ENCODE data around the gene CELSR1.
A peak's percentile ranks its signal among the peaks of the same experiment; 100 is the strongest.

Gene CELSR1

DNA sequence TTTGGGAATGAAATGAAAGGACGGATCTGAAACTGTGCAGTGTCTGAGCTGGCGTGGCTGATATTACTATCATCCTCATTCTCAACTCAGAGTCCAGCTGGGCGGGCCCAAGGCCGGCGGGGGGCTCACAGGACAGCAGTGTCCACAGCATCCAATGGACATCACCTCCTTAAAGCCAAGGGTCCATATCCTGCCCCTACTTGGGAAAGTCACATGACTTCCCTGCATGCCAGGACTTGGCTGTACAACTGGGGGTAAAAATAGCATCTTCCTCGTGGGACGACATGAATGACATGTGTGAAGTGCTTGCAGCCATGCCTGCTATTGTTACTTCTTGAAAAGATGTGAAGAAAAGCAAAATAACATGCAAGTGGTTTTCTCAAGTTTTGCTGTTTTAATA is 119.7 kb downstream of the CELSR1 start:
- Histone ChIP-seq H3K18ac (ENCODE audit: low read length) (peak overlapping the region; percentile 2), H3K4me1 (ENCODE audit: control insufficient read depth in 2 of 2, insufficient read depth in 1 of 2, low read depth in 1 of 2, low read length in 2 of 2) (peaks cover 13% of the 10 kb centered on the region in 2 donors), H2AFZ (ENCODE audit: low read length) (no peak overlapping the region), H3K27me3 (ENCODE audit: control insufficient read depth in 3 of 3, insufficient read depth in 3 of 3, low read depth in 1 of 3, low read length in 3 of 3) (peaks cover 0 to 2% (median 0%) of the 10 kb centered on the region in 3 experiments), H3K23ac (ENCODE audit: low read depth, low read length, poor library complexity) (no peak overlapping the region), H2AK5ac (ENCODE audit: low read depth, low read length) (no peak overlapping the region), H3K27ac (replicated peaks; ENCODE audit: low read length) (no peak overlapping the region), H4K91ac (ENCODE audit: low read depth, low read length, poor library complexity) (no peak overlapping the region), H3K4ac (ENCODE audit: low read length) (no peak overlapping the region), H3K36me3 (replicated peaks in 1 of 2; ENCODE audit: control insufficient read depth in 2 of 2, insufficient read depth in 2 of 2, low read length in 2 of 2) (no peaks in the 10 kb centered on the region), H3K9me3 (replicated peaks in 1 of 2; ENCODE audit: control insufficient read depth in 2 of 2, insufficient read depth in 1 of 2, low read depth in 1 of 2, low read length in 2 of 2) (peaks cover 4 to 10% of the 10 kb centered on the region in 2 donors), H3K79me1 (ENCODE audit: low read depth, low read length) (no peaks in the 10 kb centered on the region), H2BK120ac (ENCODE audit: low read depth, low read length) (no peak overlapping the region), H2BK15ac (ENCODE audit: low read length) (no peak overlapping the region), H4K8ac (ENCODE audit: low read depth, low read length) (no peak overlapping the region), H3K9ac (ENCODE audit: low read depth, low read length, poor library complexity) (no peak overlapping the region), H3K14ac (ENCODE audit: low read length) (no peak overlapping the region), H3K4me3 (ENCODE audit: low read length in 2 of 2) (no peak overlapping the region), H2BK12ac (ENCODE audit: low read length) (no peak overlapping the region), H2BK5ac (ENCODE audit: low read length) (no peak overlapping the region), H3K4me2 (ENCODE audit: insufficient read depth, low read length, poor library complexity, severe bottlenecking) (no peak overlapping the region)
- WGBS, 2 donors (ENCODE audit: extremely low coverage in 2 of 2, insufficient read length in 2 of 2, insufficient replicate concordance in 1 of 2) = no CpG with 5 or more reads among the region's 7 CpGs
- no peak for DNase-seq (ENCODE audit: low spot score)

DNA sequence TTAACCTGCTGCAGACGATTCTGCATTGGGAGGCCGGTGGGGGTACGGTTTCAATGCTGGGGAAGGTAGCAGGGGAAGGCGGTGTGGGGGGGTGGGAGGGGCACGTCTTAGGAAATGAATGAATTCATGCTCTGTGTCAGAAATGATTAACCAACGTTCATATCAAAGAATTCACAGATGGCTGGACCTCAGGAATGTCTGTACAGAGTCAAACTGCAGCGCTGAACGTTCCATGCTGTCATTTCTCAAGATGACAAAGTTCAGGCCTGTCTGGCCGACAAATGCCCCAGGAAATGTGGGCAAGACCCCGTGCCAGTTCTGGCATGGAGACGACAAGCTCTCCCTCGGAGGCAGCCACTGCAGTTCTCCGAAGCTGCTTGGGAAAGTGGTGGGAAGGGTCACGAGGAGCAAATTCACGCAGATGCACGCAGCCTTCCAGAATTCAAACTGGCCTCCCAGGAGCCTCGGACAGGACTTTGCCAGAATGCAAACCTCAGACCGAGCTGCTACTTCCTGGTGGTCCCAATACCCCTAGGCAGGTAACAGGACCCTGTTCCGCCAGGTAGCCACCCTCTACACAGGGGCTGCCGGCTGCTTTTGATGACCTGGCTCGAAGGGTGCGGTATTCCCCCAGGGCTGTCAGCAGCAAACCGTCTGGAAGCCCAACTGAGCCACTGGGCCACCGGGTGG is 120.4 kb downstream of the CELSR1 start:
- H3K4ac ChIP-seq (ENCODE audit: low read length) = no peak overlapping the region
- no peak overlapping the region for H3K9ac ChIP-seq (ENCODE audit: low read depth, low read length, poor library complexity)
- H3K4me1 ChIP-seq (ENCODE audit: control insufficient read depth in 2 of 2, insufficient read depth in 1 of 2, low read depth in 1 of 2, low read length in 2 of 2) = peaks cover 13% of the 10 kb centered on the region in 2 donors
- peak overlapping the region; percentile 21 for H3K18ac ChIP-seq (ENCODE audit: low read length)
- H3K23ac ChIP-seq (ENCODE audit: low read depth, low read length, poor library complexity) = no peak overlapping the region
- H2AFZ ChIP-seq (ENCODE audit: low read length) = no peak overlapping the region
- DNase-seq (ENCODE audit: low spot score) = no peak
- peak overlapping the region; percentile 20 for H2BK5ac ChIP-seq (ENCODE audit: low read length)
- no peak overlapping the region for H3K27ac ChIP-seq (replicated peaks; ENCODE audit: low read length)
- H3K9me3 ChIP-seq (replicated peaks in 1 of 2; ENCODE audit: control insufficient read depth in 2 of 2, insufficient read depth in 1 of 2, low read depth in 1 of 2, low read length in 2 of 2) = peaks cover 4 to 10% of the 10 kb centered on the region in 2 donors
- H3K14ac ChIP-seq (ENCODE audit: low read length) = no peak overlapping the region
- H3K36me3 ChIP-seq (replicated peaks in 1 of 2; ENCODE audit: control insufficient read depth in 2 of 2, insufficient read depth in 2 of 2, low read length in 2 of 2) = no peaks in the 10 kb centered on the region
- H3K4me3 ChIP-seq (ENCODE audit: low read length in 2 of 2) = no peak overlapping the region
- H3K4me2 ChIP-seq (ENCODE audit: insufficient read depth, low read length, poor library complexity, severe bottlenecking) = no peak overlapping the region
- H2BK12ac ChIP-seq (ENCODE audit: low read length) = no peak overlapping the region
- H2BK15ac ChIP-seq (ENCODE audit: low read length) = no peak overlapping the region
- no CpG with 5 or more reads among the region's 24 CpGs for WGBS, 2 donors (ENCODE audit: extremely low coverage in 2 of 2, insufficient read length in 2 of 2, insufficient replicate concordance in 1 of 2)
- H3K27me3 ChIP-seq (ENCODE audit: control insufficient read depth in 3 of 3, insufficient read depth in 3 of 3, low read depth in 1 of 3, low read length in 3 of 3) = peaks cover 0 to 2% (median 0%) of the 10 kb centered on the region in 3 experiments
- no peak overlapping the region for H4K91ac ChIP-seq (ENCODE audit: low read depth, low read length, poor library complexity)
- H2BK120ac ChIP-seq (ENCODE audit: low read depth, low read length) = no peak overlapping the region
- H3K79me1 ChIP-seq (ENCODE audit: low read depth, low read length) = no peaks in the 10 kb centered on the region
- H2AK5ac ChIP-seq (ENCODE audit: low read depth, low read length) = peak overlapping the region; percentile 4
- H4K8ac ChIP-seq (ENCODE audit: low read depth, low read length) = no peak overlapping the region

DNA sequence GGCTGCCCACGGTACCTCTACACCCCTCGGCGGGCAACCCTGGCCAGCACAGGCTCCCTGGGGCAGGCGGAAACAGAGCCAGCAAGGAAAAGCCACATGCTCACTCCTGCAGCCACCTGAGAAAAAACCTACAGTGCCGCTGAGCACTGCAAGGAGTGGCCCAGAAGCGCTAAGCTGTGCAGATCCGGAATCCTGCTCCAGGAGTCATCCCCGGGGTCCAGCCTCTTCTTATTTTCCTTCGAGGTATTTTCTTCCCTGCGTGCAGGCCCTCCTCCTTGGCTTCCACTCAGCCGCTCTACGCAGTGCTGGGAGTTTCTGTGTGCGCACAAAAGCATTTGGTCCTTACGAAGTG is 120.9 kb downstream of the CELSR1 start:
- no CpG with 5 or more reads among the region's 14 CpGs for WGBS, 2 donors (ENCODE audit: extremely low coverage in 2 of 2, insufficient read length in 2 of 2, insufficient replicate concordance in 1 of 2)
- no peak overlapping the region for H4K91ac ChIP-seq (ENCODE audit: low read depth, low read length, poor library complexity)
- DNase-seq (ENCODE audit: low spot score) = no peak
- H4K8ac ChIP-seq (ENCODE audit: low read depth, low read length) = no peak overlapping the region
- H3K18ac ChIP-seq (ENCODE audit: low read length) = peak overlapping the region; percentile 80
- H3K4ac ChIP-seq (ENCODE audit: low read length) = peak overlapping the region; percentile 71
- H2AFZ ChIP-seq (ENCODE audit: low read length) = no peak overlapping the region
- no peak overlapping the region for H2BK120ac ChIP-seq (ENCODE audit: low read depth, low read length)
- no peak overlapping the region for H3K4me2 ChIP-seq (ENCODE audit: insufficient read depth, low read length, poor library complexity, severe bottlenecking)
- H3K9ac ChIP-seq (ENCODE audit: low read depth, low read length, poor library complexity) = no peak overlapping the region
- no peak overlapping the region for H2BK5ac ChIP-seq (ENCODE audit: low read length)
- no peaks in the 10 kb centered on the region for H3K79me1 ChIP-seq (ENCODE audit: low read depth, low read length)
- no peak overlapping the region for H2BK15ac ChIP-seq (ENCODE audit: low read length)
- peaks cover 4 to 10% of the 10 kb centered on the region in 2 donors for H3K9me3 ChIP-seq (replicated peaks in 1 of 2; ENCODE audit: control insufficient read depth in 2 of 2, insufficient read depth in 1 of 2, low read depth in 1 of 2, low read length in 2 of 2)
- peaks cover 13% of the 10 kb centered on the region in 2 donors for H3K4me1 ChIP-seq (ENCODE audit: control insufficient read depth in 2 of 2, insufficient read depth in 1 of 2, low read depth in 1 of 2, low read length in 2 of 2)
- H2AK5ac ChIP-seq (ENCODE audit: low read depth, low read length) = peak overlapping the region; percentile 74
- no peak overlapping the region for H3K27ac ChIP-seq (replicated peaks; ENCODE audit: low read length)
- no peak overlapping the region for H3K23ac ChIP-seq (ENCODE audit: low read depth, low read length, poor library complexity)
- H3K27me3 ChIP-seq (ENCODE audit: control insufficient read depth in 3 of 3, insufficient read depth in 3 of 3, low read depth in 1 of 3, low read length in 3 of 3) = peaks cover 0 to 2% (median 0%) of the 10 kb centered on the region in 3 experiments
- H3K14ac ChIP-seq (ENCODE audit: low read length) = no peak overlapping the region
- H3K36me3 ChIP-seq (replicated peaks in 1 of 2; ENCODE audit: control insufficient read depth in 2 of 2, insufficient read depth in 2 of 2, low read length in 2 of 2) = peaks cover 0 to 1% of the 10 kb centered on the region in 2 donors
- H2BK12ac ChIP-seq (ENCODE audit: low read length) = no peak overlapping the region
- H3K4me3 ChIP-seq (ENCODE audit: low read length in 2 of 2) = no peak overlapping the region

DNA sequence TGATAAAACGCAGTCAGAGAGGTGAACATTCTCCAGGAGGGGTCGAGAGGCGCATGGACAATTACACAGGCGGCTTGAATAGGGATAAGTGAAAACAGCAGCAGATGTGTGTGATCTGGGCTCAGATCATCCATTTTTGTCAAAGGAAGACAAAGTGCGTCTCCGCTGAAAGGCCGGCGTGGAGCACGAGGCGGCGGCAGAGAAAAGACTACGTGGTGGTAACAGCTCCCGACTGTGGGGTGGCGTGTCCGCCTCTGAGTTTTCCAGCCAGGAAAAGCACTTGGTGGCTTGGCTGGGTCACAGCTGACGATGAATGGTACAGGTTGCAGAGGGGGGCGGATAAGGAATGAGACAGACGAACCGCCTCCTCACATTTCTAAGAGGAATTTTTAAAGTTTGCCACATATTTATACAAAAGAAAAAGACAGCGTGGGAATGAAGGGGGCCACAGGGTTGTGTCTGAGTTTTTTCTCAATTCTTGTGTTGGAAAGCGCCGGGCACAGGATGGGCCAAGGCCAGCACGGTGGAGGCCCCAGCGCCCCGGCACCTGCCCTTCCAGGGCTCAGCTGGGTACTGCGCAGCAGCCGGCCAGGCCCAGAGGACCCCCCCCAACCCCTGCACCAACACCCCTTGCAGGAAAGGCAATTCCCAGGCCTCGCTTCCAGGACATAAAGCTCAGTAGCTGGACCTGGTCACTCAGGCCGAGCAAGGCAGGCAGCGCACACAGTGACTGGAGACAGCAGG is 121.5 kb downstream of the CELSR1 start:
- Histone ChIP-seq H3K27me3 (ENCODE audit: control insufficient read depth in 3 of 3, insufficient read depth in 3 of 3, low read depth in 1 of 3, low read length in 3 of 3) (peaks cover 0 to 2% (median 0%) of the 10 kb centered on the region in 3 experiments), H3K79me1 (ENCODE audit: low read depth, low read length) (no peaks in the 10 kb centered on the region), H2AK5ac (ENCODE audit: low read depth, low read length) (peak overlapping the region; percentile 74), H3K4me1 (ENCODE audit: control insufficient read depth in 2 of 2, insufficient read depth in 1 of 2, low read depth in 1 of 2, low read length in 2 of 2) (peaks cover 13% of the 10 kb centered on the region in 2 donors), H3K4me3 (ENCODE audit: low read length in 2 of 2) (no peak overlapping the region), H4K91ac (ENCODE audit: low read depth, low read length, poor library complexity) (no peak overlapping the region), H3K23ac (ENCODE audit: low read depth, low read length, poor library complexity) (no peak overlapping the region), H3K9me3 (replicated peaks in 1 of 2; ENCODE audit: control insufficient read depth in 2 of 2, insufficient read depth in 1 of 2, low read depth in 1 of 2, low read length in 2 of 2) (peaks cover 4 to 10% of the 10 kb centered on the region in 2 donors), H2AFZ (ENCODE audit: low read length) (no peak overlapping the region), H3K9ac (ENCODE audit: low read depth, low read length, poor library complexity) (no peak overlapping the region), H2BK15ac (ENCODE audit: low read length) (no peak overlapping the region), H3K14ac (ENCODE audit: low read length) (no peak overlapping the region), H3K36me3 (replicated peaks in 1 of 2; ENCODE audit: control insufficient read depth in 2 of 2, insufficient read depth in 2 of 2, low read length in 2 of 2) (peaks cover 0 to 7% of the 10 kb centered on the region in 2 donors), H4K8ac (ENCODE audit: low read depth, low read length) (no peak overlapping the region), H3K27ac (replicated peaks; ENCODE audit: low read length) (no peak overlapping the region), H3K18ac (ENCODE audit: low read length) (peak overlapping the region; percentile 80), H3K4me2 (ENCODE audit: insufficient read depth, low read length, poor library complexity, severe bottlenecking) (no peak overlapping the region), H2BK12ac (ENCODE audit: low read length) (no peak overlapping the region), H2BK120ac (ENCODE audit: low read depth, low read length) (no peak overlapping the region), H2BK5ac (ENCODE audit: low read length) (no peak overlapping the region), H3K4ac (ENCODE audit: low read length) (peak overlapping the region; percentile 71)
- WGBS, 2 donors (ENCODE audit: extremely low coverage in 2 of 2, insufficient read length in 2 of 2, insufficient replicate concordance in 1 of 2) = no CpG with 5 or more reads among the region's 30 CpGs
- DNase-seq (ENCODE audit: low spot score) = no peak

Data from neuronal stem cell (in vitro differentiated cells).